NCI-H1694 (cell line): ENCODE results near the gene PHC1.
"Not testable (repeated sequence)": the region's sequence is repeated elsewhere in the genome, so short reads cannot be mapped to it uniquely, and the experiment has no call there.

ENCODE experiments used
- DNase-seq: peaks from one replicate; lab custom pipeline; 2025; lab: John Stamatoyannopoulos, UW

Gene PHC1

DNA sequence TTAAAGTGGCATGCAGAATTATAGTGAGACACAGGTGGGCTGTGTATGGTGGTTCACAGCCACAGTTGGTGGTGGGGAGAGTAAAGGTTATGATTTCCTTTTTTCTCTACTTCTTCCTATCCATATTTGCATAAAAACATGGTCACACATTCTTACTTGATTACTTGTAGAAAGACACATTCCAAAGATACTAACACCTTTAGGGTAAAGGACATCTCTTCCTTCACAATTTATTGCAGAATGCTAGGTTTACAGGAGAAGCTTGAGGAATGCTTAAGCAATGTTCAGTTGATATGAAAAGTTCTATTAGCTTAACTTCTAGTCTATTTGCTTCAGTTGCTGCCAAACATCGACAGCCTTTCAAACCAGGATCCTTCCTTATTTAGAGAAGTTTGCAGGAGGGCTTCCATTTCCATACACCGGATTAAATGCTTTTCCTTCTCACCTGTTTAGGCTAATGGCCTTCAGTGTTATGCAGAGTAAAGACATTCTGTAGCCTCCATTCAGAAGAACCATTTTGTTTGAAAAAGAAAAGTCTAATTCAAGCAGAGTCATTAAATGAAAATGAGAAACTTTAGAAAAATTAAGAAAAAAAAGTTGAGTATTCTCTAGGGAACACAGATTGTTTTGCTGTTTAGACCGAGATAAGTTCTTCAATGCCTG is 2.6 kb upstream of the PHC1 start:
- DNase-seq, result no peak

DNA sequence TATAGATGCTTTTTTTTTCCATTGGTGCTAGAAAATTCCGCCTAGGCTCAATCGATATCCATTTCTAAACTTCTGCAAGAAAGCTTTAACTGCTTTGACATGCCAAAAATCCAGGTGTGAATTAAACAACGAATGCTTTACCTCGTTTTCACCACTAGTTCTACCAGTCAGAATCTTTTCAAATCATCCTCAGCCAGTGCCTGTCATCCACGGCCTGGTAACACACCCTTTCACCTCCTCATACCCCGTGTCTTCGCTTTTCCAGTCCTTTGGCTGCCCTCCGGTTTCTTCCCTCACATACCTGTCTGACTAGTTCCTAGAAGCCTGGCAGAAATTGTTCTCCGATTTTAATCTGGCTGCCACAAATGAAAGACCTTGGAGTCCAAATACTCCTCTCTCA is 1.4 kb upstream of the PHC1 start:
- DNase-seq, result no peak

DNA sequence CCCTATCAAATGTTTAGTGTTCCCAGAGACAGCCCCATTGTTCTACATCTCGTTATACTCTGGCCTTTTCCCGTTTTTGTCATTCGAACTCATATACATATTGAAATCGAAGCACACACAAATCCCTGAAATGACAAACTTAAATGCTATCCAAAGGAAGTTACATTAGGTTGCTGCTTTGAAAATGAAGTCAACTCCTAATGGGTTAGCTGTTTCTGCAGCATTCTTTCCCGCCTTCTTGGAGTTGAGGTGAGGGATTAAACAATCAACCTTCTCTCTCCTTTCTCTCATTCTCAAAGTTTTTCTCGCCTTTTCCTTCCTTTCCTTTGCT is 642 bp upstream of the PHC1 start:
- no peak for DNase-seq

DNA sequence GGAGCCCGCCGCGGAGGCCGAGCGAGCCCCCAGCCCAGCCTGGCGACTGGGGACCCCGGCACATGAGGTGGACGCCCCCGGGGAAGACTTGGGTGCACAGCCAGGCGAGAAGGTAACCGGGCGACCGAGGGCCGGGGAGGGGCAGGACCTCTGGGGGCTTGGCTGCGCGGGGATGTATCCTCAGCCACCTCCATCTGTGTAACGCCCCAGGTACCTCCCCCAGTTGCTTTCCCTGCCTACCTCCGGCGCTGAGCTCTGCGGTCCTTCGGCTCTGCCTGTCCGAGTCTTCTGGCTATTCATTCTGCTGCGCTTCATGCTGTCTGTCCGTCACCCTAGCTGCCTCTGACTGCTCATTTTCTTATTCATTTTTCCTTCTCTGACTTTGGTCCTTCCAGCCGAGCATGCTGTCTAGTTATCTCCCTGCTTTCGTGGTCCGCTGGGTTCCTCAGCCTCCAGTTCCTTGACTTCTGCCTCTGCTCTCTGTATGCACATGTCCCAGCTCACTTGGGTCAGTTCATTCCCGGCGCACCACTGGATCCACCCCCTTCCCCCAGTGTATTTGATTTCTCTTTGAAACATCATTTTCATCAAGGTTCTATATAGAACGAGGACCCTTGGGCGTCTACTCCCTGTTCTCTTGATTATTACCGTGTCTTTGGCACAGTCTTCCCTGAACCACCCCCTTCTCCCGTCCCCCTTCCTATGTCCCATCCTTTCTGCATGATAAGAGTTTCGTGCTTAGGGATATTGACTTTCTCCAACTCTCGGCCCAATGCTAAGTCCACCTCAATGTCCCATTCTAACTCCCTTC is 612 bp downstream of the PHC1 start:
- DNase-seq, result peak; percentile 21

DNA sequence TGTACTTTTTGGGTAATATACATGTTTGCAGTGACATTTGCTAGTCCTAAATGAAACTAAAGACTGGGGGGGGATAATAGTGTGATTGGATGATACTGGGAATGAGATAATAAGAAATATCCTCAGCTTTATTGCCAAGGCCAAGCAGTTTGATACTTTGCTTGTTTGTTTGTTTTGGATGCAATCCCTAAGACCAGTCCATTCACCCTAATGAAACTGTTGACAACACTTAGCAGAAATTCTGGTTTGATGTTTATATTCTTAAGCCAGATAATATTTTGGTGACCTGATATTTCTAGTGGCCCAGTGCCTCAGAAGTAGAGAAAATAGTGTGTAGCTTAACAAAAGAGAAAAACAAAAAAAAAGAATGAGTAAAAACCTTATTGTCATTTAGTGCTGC is 1.8 kb downstream of the PHC1 start:
- no peak for DNase-seq

DNA sequence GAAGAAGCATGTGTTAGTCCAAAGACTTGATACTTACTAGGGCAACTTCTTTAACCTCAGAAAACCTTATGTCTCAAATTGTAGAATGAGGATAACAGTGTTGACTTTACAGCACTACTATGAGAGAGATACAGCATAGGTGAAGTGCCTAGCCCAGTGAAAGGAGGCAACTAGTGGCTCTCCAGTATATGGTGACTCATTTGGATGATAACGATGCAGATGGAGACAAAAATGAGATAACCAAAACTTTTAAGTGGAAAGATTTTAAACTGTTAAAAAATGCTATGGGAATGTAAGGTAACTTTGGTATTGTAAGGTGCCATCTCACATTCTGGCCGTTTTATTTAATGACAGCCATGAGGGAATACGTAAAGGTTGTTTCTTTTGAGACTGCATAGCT is 2.7 kb downstream of the PHC1 start:
- no peak for DNase-seq

DNA sequence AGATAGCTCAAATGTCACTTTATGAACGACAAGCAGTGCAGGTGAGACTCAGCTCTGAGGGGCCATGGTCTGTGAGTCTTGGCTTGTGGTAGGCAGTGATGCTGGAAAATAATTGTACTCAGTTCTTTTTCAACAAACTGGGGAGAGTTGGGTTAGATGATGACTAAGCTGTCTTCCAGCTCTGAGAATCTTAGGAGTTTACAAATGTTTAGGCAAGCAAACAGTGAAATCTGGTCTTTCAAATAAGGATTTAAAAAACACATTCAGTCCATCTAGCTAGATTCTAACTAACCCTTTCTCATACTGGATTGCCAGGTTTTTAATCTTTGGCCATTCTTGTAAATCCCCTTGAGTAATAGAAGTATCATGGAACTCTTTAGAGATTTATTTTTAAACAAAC is 3.4 kb downstream of the PHC1 start:
- DNase-seq, result no peak

DNA sequence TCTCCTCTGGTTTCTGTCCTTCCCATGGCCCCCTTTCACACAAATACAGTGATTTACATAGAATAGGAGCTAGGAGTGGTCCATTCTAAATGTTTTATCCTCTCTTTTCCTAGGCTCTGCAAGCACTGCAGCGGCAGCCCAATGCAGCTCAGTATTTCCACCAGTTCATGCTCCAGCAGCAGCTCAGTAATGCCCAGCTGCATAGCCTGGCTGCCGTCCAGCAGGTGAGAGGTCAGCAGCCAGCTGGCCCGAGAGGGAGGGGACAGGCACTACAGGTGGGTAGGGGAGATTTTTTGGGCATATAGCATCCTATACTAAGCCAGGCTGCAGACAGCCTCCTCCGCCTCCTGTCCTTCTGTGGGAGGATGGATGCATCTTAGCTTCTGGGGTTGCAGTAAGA is 5.3 kb downstream of the PHC1 start:
- not testable (repeated sequence) for DNase-seq

DNA sequence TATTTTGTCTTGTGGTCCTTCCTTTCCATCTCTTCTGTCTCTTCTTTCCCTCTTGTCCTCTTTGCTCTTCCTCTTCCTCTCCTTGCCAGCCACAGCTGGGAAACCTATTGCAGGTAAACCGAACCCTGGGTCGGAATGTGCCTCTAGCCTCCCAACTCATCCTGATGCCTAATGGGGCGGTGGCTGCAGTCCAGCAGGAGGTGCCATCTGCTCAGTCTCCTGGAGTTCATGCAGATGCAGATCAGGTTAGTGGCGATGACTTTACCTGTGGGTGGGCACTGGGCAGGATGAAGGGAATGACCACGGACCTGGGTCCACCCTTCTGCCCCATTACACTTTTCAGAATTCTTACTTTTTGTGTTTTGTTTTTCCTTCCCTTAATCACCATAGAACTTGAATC is 8.2 kb downstream of the PHC1 start:
- DNase-seq, result no peak

DNA sequence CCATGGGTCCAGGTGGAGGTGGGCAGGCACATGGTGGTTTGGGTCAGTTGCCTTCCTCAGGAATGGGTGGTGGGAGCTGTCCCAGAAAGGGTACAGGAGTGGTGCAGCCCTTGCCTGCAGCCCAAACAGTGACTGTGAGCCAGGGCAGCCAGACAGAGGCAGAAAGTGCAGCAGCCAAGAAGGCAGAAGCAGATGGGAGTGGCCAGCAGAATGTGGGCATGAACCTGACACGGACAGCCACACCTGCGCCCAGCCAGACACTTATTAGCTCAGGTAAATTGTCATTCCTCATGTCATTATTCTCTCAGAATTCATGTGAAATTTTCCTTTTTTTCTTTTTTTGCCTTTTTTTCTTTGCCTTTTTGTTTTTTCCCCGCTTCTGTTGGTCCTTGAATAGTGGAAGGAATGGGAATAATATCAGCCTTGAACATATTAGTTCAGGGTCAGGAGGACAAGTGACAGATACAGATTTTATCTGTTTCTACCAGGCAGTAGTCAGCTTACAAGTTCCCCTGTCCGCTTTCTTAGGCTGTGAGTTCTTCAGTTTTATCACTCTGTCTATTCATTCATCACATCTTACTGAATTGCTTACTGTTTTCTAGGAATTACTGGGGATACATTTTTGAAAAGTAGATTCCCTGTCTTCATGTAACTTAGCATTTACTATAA is 16.5 kb downstream of the PHC1 start:
- not testable (repeated sequence) for DNase-seq

DNA sequence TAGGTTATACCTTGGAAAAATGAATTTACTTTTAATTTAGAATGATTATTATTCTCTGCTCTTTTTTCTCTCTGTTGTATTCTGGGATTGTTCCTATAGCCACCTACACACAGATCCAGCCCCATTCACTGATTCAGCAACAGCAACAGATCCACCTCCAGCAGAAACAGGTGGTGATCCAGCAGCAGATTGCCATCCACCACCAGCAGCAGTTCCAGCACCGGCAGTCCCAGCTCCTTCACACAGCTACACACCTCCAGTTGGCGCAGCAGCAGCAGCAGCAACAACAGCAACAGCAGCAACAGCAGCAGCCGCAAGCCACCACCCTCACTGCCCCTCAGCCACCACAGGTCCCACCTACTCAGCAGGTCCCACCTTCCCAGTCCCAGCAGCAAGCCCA is 18.2 kb downstream of the PHC1 start:
- not testable (repeated sequence) for DNase-seq

DNA sequence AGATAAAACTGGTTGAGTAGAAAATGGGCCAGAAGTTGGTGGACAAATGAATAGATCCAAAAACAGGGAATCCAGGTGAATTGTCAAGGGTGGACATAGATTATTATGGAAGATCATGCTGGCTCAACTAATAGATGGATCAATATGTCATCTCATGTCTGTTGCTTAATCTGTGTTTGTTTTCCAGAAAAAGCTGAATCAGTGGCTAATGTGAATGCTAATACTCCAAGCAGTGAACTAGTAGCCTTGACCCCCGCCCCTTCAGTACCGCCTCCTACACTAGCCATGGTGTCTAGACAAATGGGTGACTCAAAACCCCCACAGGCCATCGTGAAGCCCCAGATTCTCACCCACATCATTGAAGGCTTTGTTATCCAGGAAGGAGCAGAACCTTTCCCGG is 19.8 kb downstream of the PHC1 start:
- DNase-seq, result not testable (repeated sequence)

DNA sequence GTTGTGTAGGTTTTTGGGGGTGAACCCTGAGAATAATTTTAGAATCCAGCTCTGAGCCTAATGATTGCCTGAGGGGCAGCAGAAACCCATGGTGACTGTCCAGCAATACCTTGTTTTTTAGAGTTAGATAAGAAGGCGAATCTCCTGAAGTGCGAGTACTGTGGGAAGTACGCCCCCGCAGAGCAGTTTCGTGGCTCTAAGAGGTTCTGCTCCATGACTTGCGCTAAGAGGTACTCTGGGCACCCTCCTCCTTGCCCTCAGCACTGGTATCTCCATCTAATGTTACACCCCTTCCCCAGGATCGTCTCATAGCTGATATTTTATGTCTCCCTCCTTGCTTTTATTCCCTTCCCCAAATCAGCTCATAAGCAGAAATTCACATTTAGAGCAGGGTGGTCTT is 22.4 kb downstream of the PHC1 start:
- DNase-seq, result no peak

DNA sequence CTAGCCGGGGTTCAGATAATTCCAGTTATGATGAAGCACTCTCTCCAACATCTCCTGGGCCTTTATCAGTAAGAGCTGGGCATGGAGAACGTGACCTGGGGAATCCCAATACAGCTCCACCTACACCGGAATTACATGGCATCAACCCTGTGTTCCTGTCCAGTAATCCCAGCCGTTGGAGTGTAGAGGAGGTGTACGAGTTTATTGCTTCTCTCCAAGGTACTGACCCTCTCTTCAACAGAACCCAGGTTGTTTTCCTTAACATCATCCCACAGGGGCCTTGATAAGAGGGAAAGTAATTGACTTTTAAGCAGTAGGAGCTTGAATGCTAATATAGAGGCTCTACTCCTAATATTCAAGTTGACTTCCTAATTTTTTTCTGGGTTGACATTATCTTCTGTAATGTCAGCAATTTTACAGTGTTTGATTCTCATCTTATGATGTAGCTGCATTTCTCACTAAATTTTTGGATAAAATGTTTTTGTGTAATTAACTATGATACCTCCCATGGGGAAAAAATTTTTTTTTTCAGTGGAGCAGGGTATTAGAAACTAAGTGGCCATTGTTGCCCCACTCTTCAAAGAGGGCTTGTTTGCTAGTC is 23.6 kb downstream of the PHC1 start:
- not testable (repeated sequence) for DNase-seq

DNA sequence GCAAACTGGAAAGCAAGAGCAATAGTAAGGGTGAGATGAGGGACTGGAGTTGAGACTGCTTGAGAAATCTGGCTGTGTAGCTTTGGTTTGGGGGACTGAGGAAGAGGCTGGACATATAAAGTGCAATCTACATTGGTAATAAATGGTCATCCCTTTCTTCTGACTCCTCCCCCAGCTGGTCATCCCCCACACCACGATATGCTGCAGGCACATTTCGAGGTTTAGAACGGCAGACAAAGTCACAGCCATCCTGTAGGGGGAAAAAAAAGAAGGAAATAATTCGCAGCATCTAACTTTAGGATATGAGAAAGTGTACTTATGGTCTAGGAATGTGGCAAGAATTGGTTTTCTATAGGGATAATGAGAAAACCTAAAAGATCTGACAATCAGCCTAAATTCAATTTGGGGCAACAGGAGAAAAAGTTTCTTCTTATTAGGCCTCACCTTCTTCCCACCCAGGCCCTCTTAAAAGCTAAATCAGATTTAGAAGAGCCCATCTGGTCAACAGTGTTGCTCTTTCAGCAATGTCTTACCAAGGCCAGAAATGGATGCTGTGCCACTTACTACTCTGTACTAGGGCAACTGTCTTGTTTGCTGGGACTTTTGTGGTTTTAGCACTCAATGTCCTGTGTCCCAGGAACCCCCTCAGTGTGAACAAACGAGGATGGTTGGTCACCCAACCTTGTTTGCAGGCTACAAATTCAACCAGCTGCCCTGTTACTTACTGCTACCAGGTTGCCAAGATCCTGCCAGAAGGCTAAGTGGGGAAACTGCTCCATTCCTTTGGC is 27.6 kb downstream of the PHC1 start:
- DNase-seq, result no peak

DNA sequence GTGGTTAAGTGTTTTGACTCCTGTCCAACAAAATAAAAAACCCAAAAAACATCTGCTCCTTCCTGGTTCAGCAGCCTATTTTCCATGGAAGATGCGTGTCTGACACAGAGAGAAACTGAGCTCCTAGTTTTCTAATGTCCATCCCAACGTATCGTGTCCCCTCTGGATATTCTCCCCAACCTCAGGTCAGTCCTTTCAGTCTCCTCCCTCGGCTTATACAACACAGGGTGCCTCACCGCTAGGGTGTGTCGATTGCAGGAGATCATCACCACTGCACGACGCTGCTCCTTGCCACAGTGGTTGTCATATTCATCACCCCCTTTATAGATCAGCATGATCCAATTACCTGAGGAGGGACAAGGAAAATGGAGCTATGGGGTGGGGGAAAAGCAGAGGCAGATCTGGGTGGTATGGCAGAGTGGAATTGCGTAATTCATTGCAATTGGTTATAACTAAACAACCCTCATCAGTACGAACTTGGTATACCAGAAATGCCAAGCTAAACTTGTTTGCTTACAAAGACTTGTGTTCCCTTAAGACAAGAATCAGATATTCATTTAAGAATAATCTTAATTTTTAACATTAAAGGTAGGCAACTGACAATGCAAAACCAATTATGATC is 29.4 kb downstream of the PHC1 start:
- no peak for DNase-seq

DNA sequence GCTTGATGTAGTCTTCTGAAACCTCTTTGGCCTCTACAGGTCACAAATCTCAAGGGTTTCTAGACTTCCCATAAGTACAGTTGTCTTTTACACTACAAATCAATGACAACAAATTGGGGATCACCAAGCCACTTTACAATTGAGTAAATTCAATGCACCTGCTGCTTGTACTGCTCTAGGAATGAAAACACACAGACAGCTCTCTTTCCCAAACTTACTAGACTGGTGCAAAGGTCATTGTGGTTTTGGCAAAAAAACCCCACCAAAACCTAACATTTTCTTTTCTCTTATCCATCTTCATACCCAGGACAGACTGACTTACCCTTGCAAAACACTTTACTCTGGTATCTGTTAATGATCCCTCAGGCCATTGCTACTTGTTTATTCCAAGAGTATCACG is 32.4 kb downstream of the PHC1 start:
- DNase-seq, result no peak

DNA sequence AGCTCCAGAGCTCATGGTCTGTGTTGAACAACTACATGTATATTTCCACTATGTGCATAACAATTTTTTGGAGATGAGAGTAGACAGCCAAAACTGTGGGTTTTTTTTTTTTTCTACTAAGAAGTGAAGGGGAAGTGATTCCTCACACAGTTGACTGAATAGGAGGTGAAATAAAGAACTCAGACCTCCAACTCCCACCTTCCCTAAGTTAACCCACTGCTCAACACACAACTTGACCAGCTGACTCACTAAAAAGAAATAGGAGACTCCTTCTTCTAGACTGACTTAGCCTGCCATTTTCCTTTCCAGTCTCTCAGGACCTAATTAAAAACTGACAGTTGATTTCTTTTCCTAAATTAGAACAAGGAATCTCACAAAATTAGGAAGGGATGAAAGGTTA is 33.4 kb downstream of the PHC1 start:
- no peak for DNase-seq

DNA sequence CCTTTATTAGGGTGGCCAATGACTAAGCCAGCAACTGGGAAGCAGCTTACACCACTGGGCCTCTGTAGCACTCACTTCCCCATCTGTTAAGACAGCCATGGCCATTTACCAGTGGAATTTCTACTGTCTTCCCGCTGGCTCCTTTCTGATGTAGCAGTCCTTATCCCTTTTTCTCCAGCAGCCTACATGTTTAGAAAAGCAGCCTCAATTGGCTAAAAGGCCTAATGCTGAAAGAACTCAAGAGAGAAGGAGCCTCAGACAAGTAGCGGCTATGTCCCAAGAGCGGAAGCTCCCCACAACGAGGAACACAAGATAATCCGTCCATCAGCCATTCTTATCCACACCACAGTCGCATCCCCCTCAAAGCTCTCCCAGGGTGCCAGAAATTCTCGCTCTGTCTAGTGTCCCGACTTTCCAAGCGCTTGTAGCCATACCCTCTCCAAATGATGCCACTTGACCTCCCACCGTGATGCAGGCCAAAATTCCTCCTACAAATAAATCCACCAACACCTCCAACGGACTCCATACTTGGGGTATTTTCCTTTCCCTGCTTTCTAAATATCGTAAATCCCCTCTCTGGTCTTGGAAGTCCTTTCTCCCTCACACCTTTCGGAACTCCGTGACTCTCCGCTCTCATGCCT is 34.5 kb downstream of the PHC1 start:
- no peak for DNase-seq

DNA sequence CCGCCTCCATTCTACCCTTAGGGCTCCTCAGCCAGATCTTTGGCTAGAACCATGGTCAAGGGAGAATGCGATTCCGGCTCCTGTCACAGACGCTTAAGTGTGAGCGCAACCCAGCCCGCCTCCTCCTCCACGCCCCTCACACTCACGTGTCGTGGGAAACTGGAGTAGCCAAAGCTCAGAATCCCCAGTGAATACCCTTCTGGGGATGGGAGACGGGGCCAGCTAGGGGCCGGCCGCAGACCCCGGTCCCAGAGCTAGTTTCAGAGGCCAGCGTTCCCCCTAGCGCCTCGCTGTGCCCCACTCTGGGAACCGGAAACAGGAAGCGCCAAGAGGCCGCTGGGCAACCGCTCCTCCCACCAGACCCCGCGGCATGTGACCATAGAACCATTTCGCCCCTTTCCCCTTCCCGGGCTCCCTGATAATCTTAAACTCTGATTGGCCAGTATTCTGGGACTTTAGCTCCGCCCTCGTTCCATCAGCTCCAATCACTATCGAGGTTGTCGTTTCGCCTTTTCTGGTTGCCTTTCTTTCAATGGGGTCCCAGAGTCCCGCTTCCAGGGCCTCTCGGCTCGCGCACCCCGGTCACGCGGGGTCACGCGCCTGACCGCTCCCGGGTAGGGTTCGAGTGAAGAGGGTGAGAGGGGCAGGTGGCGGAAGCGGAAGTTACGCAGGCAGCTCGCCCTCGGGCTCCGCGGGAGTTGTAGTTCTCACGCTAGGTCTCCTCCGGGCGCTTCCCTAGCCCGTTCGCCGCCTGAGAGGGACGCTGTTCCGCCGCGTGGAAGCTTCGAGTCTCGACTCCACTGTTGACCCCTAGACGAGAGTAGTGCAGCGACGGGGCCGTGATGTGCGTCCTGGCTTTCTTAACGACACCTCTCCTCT is 35.3 kb downstream of the PHC1 start, which contains the start of gene M6PR:
M6PR (minus strand) TSS at position 304 of the 879 bp plus-strand sequence. CDS start 3,241 bp downstream, outside the sequence.
- peak; percentile 98 for DNase-seq
